ENCODE results near the gene RBM14.
"Not testable (repeated sequence)": the region's sequence is repeated elsewhere in the genome, so short reads cannot be mapped to it uniquely, and the experiment has no call there.

The RBM14 gene

DNA sequence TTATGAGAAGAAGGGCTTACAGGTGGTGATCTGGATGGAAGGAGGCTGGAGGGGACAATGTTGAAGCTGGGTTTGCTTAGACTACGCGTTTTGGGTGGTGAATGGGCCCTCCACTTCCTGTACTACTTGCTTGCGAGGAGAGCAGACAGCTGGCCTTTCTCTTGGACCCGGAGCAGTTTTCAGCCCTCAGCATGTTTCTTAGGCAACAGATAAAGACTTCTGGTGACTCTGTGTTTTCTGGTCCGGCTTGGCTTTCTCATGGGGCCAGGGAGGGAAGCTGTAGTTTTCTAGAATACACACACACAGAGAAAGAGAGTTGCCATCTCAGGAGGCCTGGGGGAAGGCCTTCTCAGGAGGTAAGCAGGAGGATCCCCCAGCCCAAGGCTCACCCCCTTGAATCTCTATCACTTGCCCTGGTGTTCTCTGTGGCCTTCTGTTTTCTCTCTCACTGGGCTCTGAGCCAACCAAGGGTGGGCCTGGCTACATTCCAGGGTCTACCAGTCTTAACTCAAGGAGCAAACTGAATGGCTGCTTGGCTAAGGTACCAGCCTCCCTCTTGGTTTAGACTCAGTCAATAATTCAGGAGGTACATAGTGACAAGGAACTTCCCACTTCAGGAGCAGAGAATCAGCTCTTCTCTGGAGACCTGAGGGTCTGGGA is 21.1 kb upstream of the RBM14 start:
- DNase-seq (ENCODE audit: low read depth): no peak

DNA sequence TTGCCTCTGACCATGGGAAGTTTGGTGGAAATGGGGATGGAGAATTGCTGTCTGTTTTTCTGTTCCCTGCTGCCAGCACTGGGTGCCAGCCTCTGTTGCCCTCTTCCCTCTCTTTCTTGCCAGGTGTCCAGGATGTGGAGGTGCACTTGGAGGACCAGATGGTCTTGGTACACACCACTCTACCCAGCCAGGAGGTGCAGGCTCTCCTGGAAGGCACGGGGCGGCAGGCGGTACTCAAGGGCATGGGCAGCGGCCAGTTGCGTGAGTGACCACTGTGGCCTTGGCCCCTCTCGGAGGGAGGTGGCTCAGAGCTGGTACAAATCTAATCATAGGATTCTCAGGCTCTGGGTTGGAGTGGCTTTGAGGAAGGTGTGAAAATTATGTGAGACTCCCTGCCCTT is 17.4 kb upstream of the RBM14 start:
- DNase-seq (ENCODE audit: low read depth): no peak

DNA sequence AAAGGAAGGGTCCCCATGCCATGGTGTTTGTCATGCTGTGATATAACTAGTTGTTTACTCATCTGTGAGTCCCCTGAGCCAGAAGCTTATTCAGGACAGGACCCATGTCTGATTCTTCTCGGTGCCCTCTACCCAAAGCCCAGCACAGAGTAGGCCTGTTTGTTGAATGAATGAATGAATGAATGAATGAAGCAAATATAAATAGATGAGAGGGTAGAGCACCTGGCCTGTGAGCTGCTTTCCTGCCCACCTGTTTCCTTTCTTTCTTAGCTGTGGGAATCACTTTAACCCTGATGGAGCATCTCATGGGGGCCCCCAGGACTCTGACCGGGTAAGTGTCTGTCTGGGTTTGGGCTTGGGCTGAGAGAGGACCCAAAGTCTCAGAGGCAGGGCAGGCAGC is 16.2 kb upstream of the RBM14 start:
- DNase-seq (ENCODE audit: low read depth): no peak

DNA sequence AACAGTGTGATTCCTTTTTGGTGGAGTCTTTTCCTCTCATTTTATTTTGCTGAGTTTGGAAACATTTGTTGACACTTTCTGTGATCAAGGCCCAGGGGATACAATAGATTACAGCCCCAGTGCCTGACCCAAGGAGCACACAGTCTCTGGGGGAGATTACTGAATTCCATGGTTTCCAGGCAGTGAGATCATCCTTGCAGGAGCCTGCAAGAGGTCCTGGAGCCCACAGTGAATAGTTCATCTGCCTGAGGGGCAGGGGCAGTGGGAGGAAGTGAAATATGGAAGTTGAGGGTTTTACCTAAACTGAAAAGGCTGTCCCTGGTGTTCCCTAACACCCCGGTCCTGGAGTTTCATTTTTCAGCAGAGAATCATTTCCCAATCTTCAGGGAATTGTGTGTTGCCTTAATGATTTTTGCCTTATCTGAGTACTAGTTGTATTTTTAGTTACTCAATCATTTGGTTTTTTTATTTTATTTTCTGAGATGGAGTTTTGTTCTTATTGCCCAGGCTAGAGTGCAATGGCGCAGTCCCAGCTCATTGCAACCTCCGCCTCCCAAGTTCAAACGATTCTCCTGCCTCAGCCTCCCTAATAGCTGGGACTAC is 15.7 kb upstream of the RBM14 start:
- DNase-seq (ENCODE audit: low read depth): no peak

GRCh38 chr11:66603072-66603471 is 13.4 kb upstream of the RBM14 start:
- DNase-seq (ENCODE audit: low read depth): no peak

GRCh38 chr11:66604155-66604554 is 12.3 kb upstream of the RBM14 start:
- DNase-seq (ENCODE audit: low read depth): no peak

DNA sequence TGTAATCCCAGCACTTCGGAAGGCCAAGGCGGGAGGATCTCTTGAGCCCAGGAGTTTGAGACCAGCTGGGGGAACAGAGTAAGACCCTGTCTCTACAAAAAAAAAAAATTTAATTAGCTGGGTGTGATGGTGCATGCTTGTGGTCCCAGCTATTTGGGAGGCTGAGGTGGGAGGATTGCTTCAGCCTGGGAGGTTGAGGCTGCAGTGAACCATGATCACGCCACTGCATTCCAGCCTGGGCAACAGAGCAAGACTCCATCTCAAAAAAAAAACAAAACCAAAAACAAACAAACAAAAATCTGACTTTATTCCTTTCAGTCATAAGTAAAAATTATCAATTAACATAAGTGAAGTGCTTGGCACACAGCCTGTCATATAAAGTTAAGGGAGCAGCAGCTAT is 9.8 kb upstream of the RBM14 start:
- DNase-seq (ENCODE audit: low read depth): not testable (repeated sequence)

DNA sequence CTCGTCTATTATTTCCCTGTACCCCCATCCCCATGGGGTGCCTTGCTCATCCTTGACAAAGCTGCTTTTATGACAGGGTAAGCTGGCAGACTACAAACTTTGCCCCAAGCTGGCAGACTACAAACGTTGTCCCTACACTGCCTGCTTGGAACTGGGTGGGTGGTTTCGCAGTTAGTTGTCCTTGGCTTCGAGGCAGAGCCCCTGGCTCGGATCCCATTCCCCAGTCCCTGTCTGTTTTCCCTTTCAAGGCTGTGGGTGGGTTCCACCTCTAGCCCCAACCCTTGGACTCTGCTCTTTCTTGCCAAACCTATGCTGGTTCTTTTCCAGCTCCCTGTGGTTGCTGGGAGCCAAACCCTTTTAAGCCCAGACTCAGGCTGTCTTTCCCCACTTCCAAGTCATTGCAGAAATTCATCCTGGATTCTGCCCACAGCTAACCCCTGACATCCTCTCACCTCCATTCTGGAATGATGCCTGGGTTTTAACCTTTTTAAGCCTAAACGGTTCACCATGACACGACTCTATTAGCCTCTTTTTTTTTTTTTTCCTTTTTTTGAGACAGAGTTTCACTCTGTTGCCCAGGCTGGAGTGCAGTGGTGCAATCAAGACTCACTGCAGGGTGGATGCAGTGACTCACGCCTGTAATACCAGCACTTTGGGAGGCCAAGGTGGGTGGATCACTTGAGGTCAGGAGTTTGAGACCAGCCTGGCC is 9.2 kb upstream of the RBM14 start:
- DNase-seq (ENCODE audit: low read depth): no peak

DNA sequence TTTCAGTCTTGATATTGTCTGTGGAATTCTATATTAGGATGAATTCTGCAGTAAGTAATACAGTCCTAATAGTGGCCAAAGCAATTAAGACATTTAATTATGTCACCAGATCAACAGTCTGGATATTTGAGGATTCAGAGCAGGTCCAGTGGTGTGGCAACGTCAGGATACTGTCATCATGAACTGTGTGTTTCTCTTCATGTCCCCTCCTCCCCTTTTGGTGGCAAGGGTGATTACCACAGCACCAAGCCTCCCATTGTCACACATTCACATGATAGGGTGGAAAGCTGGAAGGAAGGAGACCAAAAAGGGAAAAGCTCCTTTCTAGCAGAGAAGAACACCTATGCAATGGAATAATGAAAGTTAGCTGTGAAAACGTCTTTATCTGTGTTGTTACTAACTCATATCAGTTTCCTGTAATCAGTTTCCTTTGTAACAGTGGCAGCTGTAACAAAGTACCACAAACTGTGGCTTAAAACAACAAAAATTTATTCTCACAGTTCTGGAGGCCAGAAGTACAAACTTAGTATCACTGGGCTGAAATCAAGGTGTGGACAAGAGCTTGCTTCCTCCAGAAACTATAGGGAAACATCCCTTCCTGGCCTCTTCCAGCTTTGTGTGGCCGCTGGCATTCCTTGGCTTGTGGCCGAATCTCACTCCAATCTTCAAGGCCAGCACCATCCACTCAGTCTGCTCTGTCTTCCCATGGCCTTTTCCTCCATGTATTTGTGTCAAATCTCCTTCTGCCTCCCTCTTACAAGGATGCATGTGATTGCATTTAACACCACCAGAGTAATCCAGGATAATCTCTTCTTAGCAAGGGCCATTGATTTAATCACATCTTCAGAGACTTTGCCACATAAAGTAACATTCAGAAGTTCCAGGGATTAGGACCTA is 6.5 kb upstream of the RBM14 start:
- DNase-seq (ENCODE audit: low read depth): no peak

DNA sequence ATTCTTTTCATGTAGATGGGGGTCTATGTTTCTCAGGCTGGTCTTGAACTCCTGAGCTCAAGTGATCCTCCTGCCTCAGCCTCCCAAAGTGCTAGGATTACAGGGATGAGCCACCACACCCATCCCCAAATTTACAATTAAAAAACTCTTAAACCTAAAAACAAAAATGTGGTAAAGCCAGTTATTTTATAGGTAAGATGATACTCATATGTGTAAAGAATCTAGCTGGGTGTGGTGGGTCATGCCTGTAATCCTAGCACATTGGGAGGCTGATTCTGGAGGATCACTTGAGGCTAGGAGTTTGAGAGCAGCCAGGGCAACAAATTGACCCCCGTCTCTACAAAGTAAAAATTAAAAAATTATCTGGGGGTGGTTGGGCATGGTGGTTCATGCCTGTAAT is 4.0 kb upstream of the RBM14 start:
- DNase-seq (ENCODE audit: low read depth): no peak

- no peak for DNase-seq (ENCODE audit: low read depth)
Measured at GRCh38 chr11:66614073-66614472, 2.4 kb upstream of the RBM14 start.

- no peak for DNase-seq (ENCODE audit: low read depth)
Measured at GRCh38 chr11:66617155-66617834, 865 bp downstream of the RBM14 start.

- no peak for DNase-seq (ENCODE audit: low read depth)
Measured at GRCh38 chr11:66619080-66619554, 2.7 kb downstream of the RBM14 start.

GRCh38 chr11:66624450-66624849 is 8.0 kb downstream of the RBM14 start:
- no peak for DNase-seq (ENCODE audit: low read depth)

GRCh38 chr11:66625041-66625751 is 8.8 kb downstream of the RBM14 start:
- DNase-seq (ENCODE audit: low read depth): no peak

- DNase-seq (ENCODE audit: low read depth): no peak
Measured at GRCh38 chr11:66625752-66626149, 9.3 kb downstream of the RBM14 start.

DNA sequence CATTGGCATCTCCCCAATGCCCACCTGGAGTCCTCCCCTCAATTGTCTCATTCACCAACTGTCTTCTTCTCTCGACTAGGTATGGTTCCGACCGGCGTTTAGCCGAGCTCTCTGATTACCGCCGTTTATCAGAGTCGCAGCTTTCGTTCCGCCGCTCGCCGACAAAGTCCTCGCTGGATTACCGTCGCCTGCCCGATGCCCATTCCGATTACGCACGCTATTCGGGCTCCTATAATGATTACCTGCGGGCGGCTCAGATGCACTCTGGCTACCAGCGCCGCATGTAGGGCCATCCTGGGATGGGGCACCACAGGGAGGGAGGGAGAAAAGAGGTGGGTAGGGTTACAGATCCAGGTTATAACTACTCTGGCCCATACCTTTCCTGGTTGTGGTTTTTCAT is 10.0 kb downstream of the RBM14 start:
- DNase-seq (ENCODE audit: low read depth): no peak

- DNase-seq (ENCODE audit: low read depth): no peak
Measured at GRCh38 chr11:66626926-66627325, 10.5 kb downstream of the RBM14 start.

DNA sequence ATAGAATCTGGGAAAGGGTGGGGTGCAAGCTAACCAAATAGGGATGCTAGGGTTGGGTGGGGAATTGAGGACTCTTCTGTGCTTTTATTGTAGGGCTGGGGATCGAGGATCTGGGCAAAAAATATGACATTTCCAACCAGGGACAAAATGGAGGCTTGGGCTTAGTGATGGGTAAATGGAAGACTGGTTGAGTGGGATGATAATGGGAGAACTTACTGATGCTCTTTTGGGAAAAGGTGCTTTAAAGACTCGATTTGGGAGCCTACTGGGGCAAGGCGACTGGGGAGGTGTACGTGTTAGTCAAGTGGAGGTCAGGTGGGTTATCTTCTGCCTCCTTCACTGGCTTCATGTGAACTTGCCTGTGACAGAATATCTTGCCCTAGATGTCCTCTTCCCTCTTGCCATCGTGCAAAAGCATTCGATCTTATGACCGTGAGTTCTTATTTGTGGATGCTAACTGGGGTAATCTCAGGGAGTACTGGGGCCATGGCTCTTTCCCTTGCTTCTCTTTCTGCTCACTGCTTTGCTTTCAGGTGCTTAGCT is 11.7 kb downstream of the RBM14 start:
- no peak for DNase-seq (ENCODE audit: low read depth)

- DNase-seq (ENCODE audit: low read depth): no peak
Measured at GRCh38 chr11:66629356-66629755, 12.9 kb downstream of the RBM14 start.

GRCh38 chr11:66631883-66632282 is 15.5 kb downstream of the RBM14 start:
- no peak for DNase-seq (ENCODE audit: low read depth)
